ENCODE measurements around the gene R3HDM1.

R3HDM1 gene

GRCh38 chr2:135563793-135564192 is 32.5 kb downstream of the R3HDM1 start:
- no peak for TF ChIP-seq CTCF (IDR thresholded peaks at IDR 0.05)
- no peak overlapping the region for H3K4me3 ChIP-seq

GRCh38 chr2:135570884-135571283 is 39.6 kb downstream of the R3HDM1 start:
- Histone ChIP-seq H3K4me3 (no peak overlapping the region), H3K27ac (no peak overlapping the region)
- DNase-seq (ENCODE audit: low spot score), result no peak
- TF ChIP-seq CTCF (IDR thresholded peaks at IDR 0.05), result no peak

More at GRCh38 chr2:135563793-135564192, 32.5 kb downstream of the R3HDM1 start:
- no peak overlapping the region for H3K27ac ChIP-seq
- DNase-seq (ENCODE audit: low spot score), result no peak

GRCh38 chr2:135573620-135574019 is 42.3 kb downstream of the R3HDM1 start:
- no peak overlapping the region for H3K27ac ChIP-seq
- no peak for DNase-seq (ENCODE audit: low spot score)
- H3K4me3 ChIP-seq, result no peak overlapping the region
- no peak for TF ChIP-seq CTCF (IDR thresholded peaks at IDR 0.05)

- Histone ChIP-seq H3K4me3 (no peak overlapping the region), H3K27ac (no peak overlapping the region)
- TF ChIP-seq CTCF (IDR thresholded peaks at IDR 0.05), result no peak
- DNase-seq (ENCODE audit: low spot score), result no peak
Measured at GRCh38 chr2:135581282-135581681, 50.0 kb downstream of the R3HDM1 start.

DNA sequence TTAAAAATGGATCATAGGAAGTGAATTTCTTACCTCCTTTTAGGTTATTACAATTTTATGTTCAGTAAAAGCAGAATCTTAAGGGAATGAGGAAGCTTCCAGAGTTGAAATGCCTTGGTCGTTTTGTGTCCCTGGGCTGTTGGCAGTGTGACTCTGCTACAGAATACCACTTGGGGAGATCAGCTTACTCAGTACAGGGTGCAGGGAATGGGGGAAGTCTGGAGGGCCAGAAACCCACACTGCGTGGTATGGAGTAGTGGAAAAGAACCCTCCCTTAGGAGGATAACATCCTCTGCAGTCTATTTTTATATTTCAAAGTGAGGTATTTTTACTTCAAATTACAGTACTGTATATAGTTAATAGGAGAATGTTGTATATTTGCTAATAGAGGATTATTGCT is 51.1 kb downstream of the R3HDM1 start:
- no peak for DNase-seq (ENCODE audit: low spot score)
- TF ChIP-seq CTCF (IDR thresholded peaks at IDR 0.05), result no peak
- H3K27ac ChIP-seq, result no peak overlapping the region
- no peak overlapping the region for H3K4me3 ChIP-seq

DNA sequence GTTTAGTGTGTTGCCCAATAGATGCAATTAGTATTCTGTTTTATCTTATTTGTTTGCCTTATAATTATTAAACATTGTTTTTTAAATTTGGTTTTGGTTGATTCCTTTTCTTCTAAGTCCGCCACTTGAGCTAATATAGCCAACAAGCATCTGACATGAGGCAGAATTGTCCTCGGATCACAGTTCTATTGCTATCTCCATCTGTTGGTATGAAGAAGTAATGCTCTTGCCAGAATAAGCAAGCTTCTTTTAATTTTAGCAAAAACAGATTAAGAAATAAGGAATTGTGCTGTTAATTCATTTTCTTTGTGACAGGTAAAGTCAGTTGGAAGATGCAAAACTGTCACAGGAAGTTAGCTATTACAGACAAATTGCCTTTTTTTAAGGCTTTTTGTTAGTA is 54.3 kb downstream of the R3HDM1 start:
- Histone ChIP-seq H3K27ac (no peak overlapping the region), H3K4me3 (no peak overlapping the region)
- no peak for DNase-seq (ENCODE audit: low spot score)
- TF ChIP-seq CTCF (IDR thresholded peaks at IDR 0.05), result no peak

DNA sequence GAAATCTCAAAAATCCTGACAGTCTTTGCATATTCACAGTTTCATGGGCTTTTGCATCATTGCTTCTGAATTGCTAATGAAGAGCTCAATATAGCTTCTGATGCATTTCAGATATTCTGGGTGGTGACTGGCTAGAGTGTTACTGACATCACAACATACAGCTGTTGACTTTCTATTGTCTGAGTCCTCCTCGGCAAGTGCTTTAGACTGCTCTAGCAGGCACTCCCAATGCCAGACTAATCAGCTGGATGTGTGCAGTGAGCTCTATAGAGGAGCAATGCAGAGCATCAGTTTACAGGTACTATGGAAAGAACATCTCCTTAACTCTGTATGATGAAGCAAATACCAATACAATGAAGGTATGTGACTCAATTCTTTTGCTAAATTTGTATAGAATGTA is 54.9 kb downstream of the R3HDM1 start:
- Histone ChIP-seq H3K27ac (no peak overlapping the region), H3K4me3 (no peak overlapping the region)
- no peak for DNase-seq (ENCODE audit: low spot score)
- TF ChIP-seq CTCF (IDR thresholded peaks at IDR 0.05), result no peak
